ENCODE data around the gene CYBA.

DNA sequence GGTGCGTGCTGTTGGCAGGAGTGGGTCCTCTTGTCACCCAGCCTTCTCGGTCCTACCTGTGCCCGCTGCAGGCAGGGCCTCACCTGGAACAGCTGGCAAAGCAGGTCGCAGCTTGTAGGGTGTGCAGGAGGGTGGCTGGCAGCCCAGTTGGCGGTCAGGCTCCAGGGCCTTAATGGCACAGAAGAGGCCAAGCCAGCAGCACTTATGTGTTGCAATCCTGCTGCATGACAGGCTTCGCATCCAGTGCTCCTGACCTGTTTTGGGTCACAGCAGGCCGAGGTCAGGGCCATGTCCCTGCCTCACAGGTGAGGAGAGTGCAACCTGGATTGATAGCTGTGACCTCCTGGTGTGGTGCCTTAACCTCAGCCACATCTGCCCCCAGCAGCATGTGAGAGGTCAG lies 48.8 kb downstream of the CYBA start:
- TF ChIP-seq FOXK2 (IDR thresholded peaks at IDR 0.05): no peak
- TF ChIP-seq, protein P1, sequence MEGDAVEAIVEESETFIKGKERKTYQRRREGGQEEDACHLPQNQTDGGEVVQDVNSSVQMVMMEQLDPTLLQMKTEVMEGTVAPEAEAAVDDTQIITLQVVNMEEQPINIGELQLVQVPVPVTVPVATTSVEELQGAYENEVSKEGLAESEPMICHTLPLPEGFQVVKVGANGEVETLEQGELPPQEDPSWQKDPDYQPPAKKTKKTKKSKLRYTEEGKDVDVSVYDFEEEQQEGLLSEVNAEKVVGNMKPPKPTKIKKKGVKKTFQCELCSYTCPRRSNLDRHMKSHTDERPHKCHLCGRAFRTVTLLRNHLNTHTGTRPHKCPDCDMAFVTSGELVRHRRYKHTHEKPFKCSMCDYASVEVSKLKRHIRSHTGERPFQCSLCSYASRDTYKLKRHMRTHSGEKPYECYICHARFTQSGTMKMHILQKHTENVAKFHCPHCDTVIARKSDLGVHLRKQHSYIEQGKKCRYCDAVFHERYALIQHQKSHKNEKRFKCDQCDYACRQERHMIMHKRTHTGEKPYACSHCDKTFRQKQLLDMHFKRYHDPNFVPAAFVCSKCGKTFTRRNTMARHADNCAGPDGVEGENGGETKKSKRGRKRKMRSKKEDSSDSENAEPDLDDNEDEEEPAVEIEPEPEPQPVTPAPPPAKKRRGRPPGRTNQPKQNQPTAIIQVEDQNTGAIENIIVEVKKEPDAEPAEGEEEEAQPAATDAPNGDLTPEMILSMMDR (IDR thresholded peaks at IDR 0.05 in 2 of 3, conservative IDR thresholded peaks at IDR 0.05 in 1 of 3; ENCODE audit: control insufficient read depth in 2 of 3, extremely low read depth in 1 of 3, insufficient read depth in 1 of 3, low read depth in 3 of 3, low read length in 3 of 3): no peak
- TF ChIP-seq, protein P2, sequence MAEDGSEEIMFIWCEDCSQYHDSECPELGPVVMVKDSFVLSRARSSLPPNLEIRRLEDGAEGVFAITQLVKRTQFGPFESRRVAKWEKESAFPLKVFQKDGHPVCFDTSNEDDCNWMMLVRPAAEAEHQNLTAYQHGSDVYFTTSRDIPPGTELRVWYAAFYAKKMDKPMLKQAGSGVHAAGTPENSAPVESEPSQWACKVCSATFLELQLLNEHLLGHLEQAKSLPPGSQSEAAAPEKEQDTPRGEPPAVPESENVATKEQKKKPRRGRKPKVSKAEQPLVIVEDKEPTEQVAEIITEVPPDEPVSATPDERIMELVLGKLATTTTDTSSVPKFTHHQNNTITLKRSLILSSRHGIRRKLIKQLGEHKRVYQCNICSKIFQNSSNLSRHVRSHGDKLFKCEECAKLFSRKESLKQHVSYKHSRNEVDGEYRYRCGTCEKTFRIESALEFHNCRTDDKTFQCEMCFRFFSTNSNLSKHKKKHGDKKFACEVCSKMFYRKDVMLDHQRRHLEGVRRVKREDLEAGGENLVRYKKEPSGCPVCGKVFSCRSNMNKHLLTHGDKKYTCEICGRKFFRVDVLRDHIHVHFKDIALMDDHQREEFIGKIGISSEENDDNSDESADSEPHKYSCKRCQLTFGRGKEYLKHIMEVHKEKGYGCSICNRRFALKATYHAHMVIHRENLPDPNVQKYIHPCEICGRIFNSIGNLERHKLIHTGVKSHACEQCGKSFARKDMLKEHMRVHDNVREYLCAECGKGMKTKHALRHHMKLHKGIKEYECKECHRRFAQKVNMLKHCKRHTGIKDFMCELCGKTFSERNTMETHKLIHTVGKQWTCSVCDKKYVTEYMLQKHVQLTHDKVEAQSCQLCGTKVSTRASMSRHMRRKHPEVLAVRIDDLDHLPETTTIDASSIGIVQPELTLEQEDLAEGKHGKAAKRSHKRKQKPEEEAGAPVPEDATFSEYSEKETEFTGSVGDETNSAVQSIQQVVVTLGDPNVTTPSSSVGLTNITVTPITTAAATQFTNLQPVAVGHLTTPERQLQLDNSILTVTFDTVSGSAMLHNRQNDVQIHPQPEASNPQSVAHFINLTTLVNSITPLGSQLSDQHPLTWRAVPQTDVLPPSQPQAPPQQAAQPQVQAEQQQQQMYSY (CRISPR knock-in tag; IDR thresholded peaks at IDR 0.05): no peak
- no peak for TF ChIP-seq POLR2A (IDR thresholded peaks at IDR 0.05; ENCODE audit: low read depth, low read length)
- TF ChIP-seq TBL1XR1 (IDR thresholded peaks at IDR 0.05; ENCODE audit: low read depth, low read length): no peak
- no peak for TF ChIP-seq CREM (IDR thresholded peaks at IDR 0.05; ENCODE audit: low read depth)
- no peak for TF ChIP-seq EP300 (IDR thresholded peaks at IDR 0.05; ENCODE audit: borderline replicate concordance in 1 of 2, control insufficient read depth in 1 of 2, low read depth in 2 of 2, low read length in 2 of 2)
- TF ChIP-seq, protein P3, sequence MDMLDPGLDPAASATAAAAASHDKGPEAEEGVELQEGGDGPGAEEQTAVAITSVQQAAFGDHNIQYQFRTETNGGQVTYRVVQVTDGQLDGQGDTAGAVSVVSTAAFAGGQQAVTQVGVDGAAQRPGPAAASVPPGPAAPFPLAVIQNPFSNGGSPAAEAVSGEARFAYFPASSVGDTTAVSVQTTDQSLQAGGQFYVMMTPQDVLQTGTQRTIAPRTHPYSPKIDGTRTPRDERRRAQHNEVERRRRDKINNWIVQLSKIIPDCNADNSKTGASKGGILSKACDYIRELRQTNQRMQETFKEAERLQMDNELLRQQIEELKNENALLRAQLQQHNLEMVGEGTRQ (IDR thresholded peaks at IDR 0.05; ENCODE audit: borderline replicate concordance, low read depth, low read length): no peak
- no peak for TF ChIP-seq ATF7 (IDR thresholded peaks at IDR 0.05; ENCODE audit: low read depth)
- TF ChIP-seq BHLHE40 (IDR thresholded peaks at IDR 0.05; ENCODE audit: borderline replicate concordance in 1 of 2, low read depth in 2 of 2, low read length in 1 of 2): no peak
- TF ChIP-seq NR2C2 (IDR thresholded peaks at IDR 0.05; ENCODE audit: borderline replicate concordance, control insufficient read depth, insufficient read length, low read depth): no peak
- no peak for TF ChIP-seq MYC (IDR thresholded peaks at IDR 0.05; ENCODE audit: insufficient read depth, insufficient read length, insufficient replicate concordance, low read length, severe bottlenecking)

Measured in GM12878 (cell line).